Measurements from ENCODE around the gene CTNND2.

- TF ChIP-seq, protein P1, sequence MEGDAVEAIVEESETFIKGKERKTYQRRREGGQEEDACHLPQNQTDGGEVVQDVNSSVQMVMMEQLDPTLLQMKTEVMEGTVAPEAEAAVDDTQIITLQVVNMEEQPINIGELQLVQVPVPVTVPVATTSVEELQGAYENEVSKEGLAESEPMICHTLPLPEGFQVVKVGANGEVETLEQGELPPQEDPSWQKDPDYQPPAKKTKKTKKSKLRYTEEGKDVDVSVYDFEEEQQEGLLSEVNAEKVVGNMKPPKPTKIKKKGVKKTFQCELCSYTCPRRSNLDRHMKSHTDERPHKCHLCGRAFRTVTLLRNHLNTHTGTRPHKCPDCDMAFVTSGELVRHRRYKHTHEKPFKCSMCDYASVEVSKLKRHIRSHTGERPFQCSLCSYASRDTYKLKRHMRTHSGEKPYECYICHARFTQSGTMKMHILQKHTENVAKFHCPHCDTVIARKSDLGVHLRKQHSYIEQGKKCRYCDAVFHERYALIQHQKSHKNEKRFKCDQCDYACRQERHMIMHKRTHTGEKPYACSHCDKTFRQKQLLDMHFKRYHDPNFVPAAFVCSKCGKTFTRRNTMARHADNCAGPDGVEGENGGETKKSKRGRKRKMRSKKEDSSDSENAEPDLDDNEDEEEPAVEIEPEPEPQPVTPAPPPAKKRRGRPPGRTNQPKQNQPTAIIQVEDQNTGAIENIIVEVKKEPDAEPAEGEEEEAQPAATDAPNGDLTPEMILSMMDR (IDR thresholded peaks at IDR 0.05; ENCODE audit: low read length) = no peak
- TF ChIP-seq EZH2 (optimal IDR thresholded peaks at IDR 0.05; ENCODE audit: low read depth, low read length) (no peak), EZH2phosphoT487 (IDR thresholded peaks at IDR 0.05; ENCODE audit: low read length) (no peak)
Measured at GRCh38 chr5:10989577-10990263, 914.5 kb downstream of the CTNND2 start.
